IMR-90 (cell line): Measurements from ENCODE around the gene KRT72.

ENCODE experiments used
- CHD1 ChIP-seq: IDR thresholded peaks from 2 replicates; pipeline ENCODE4 v1.6.1; 2012; ENCODE audit warnings: low read depth, low read length, improper control_type of control experiment
- MXI1 ChIP-seq: IDR thresholded peaks from 2 replicates; pipeline ENCODE4 v1.6.1; 2012; ENCODE audit warnings: low read depth, mild to moderate bottlenecking, low read length, moderate library complexity, borderline replicate concordance
- POLR2A ChIP-seq: IDR thresholded peaks from 2 replicates; pipeline ENCODE4 v1.6.1; 2012; ENCODE audit warnings: mild to moderate bottlenecking, low read depth, low read length
- RAD21 ChIP-seq: IDR thresholded peaks from 2 replicates; pipeline ENCODE4 v1.6.1; 2012; ENCODE audit warnings: low read length, improper control_type of control experiment
- RCOR1 ChIP-seq: IDR thresholded peaks from 2 replicates; pipeline ENCODE4 v1.6.1; 2012; ENCODE audit warnings: mild to moderate bottlenecking, low read length, improper control_type of control experiment; ENCODE audit not compliant: insufficient replicate concordance
- RFX5 ChIP-seq: IDR thresholded peaks from 2 replicates; pipeline ENCODE4 v1.8.0; 2012; ENCODE audit warnings: low read depth, mild to moderate bottlenecking, low read length, moderate library complexity
- TF ChIP-seq, protein P1 (sequence below): conservative IDR thresholded peaks from 2 replicates; pipeline ENCODE4 v1.5.1; 2012; ENCODE audit warnings: mild to moderate bottlenecking, low read depth, low read length, improper control_type of control experiment
- TF ChIP-seq, protein P2 (sequence below): fragments of 150-350 bp; IDR thresholded peaks from 2 replicates; pipeline ENCODE4 v1.6.1; 2016; ENCODE audit warnings: low read depth, mild to moderate bottlenecking, low read length, moderate library complexity, borderline replicate concordance

DNA sequence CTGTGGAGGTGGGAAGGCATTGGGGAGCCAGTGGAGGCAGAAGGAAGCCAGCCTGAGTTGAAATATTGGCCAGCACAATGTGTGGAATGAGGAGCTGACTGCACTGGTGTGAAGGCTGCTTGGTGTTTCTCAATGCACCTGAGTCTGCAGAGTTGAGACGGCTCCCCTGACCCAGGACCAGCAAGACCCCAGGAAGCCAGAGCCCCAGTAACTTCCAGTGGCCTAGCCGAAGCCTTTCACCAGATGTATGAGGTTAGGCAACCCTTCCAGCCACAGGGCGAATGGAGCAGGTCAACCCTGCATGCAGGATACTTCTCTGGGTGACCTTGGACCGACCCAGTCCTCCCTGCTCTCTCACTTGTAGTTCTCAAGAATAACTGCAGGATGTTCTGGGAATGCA lies 30.0 kb upstream of the KRT72 start:
- TF ChIP-seq, protein P1, sequence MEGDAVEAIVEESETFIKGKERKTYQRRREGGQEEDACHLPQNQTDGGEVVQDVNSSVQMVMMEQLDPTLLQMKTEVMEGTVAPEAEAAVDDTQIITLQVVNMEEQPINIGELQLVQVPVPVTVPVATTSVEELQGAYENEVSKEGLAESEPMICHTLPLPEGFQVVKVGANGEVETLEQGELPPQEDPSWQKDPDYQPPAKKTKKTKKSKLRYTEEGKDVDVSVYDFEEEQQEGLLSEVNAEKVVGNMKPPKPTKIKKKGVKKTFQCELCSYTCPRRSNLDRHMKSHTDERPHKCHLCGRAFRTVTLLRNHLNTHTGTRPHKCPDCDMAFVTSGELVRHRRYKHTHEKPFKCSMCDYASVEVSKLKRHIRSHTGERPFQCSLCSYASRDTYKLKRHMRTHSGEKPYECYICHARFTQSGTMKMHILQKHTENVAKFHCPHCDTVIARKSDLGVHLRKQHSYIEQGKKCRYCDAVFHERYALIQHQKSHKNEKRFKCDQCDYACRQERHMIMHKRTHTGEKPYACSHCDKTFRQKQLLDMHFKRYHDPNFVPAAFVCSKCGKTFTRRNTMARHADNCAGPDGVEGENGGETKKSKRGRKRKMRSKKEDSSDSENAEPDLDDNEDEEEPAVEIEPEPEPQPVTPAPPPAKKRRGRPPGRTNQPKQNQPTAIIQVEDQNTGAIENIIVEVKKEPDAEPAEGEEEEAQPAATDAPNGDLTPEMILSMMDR, result no peak
- TF ChIP-seq POLR2A (no peak), RFX5 (no peak), MXI1 (no peak), RAD21 (no peak), RCOR1 (no peak), CHD1 (no peak)
- TF ChIP-seq, protein P2, sequence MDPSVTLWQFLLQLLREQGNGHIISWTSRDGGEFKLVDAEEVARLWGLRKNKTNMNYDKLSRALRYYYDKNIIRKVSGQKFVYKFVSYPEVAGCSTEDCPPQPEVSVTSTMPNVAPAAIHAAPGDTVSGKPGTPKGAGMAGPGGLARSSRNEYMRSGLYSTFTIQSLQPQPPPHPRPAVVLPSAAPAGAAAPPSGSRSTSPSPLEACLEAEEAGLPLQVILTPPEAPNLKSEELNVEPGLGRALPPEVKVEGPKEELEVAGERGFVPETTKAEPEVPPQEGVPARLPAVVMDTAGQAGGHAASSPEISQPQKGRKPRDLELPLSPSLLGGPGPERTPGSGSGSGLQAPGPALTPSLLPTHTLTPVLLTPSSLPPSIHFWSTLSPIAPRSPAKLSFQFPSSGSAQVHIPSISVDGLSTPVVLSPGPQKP, result no peak
